ENCODE data around the gene NPR1. TPM values are rescaled to one million over a fixed set of nuclear protein-coding genes. Genes with fewer than 3 reads are reported as not detected.

Gene NPR1
- total and polyA plus RNA-seq, 2 of the 13 experiments (the other 11 are each of a cell fraction or from before 2014, with no cell fraction given) = not detected

DNA sequence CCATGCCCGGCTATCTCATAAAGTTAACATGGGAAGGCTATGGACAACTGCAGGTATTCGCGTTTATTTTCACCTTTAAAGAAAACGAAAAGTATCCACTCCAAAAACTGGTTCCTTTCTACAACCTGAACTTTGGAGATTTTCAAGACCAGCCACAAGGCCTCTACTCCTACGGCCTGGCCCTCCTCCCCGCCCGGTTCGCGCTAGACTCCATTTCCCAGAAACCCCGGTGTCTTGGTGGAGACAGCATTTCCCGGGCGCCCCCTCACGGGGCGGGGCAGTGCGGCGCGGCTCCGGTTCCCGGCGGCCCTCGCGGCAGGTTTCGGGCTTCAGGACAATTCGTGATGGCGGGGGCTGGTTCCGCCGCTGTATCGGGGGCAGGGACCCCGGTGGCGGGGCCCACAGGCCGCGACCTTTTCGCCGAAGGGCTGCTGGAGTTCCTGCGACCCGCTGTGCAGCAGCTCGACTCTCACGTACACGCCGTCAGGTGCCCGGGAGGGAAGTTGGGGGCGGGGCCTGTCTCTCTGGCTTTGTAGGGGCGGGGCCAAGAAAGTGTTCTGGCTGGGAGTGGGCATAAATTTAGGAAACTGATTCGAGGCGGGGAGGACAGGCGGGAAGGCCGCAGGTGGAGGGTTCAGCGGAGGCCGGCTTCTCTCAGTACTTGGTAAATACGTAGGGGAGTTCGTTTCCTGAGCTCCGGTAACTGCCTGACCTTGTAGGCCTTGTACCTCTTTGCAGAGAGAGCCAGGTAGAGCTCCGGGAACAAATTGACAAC is 19.9 kb upstream of the NPR1 start, which contains the start of gene SNAPIN (continued):
- TF ChIP-seq REPIN1 (CRISPR knock-in tag; IDR thresholded peaks at IDR 0.05; ENCODE audit: borderline replicate concordance, low read depth) = no peak
- TF ChIP-seq KLF12 (CRISPR knock-in tag; IDR thresholded peaks at IDR 0.05; ENCODE audit: borderline replicate concordance) = peak; percentile 85; the same call in 1 of the 2 replicates
- no peak; the same call in 1 of the 2 replicates for TF ChIP-seq JDP2 (CRISPR knock-in tag; IDR thresholded peaks at IDR 0.05; ENCODE audit: borderline replicate concordance)
- TF ChIP-seq IKZF4 (CRISPR knock-in tag; IDR thresholded peaks at IDR 0.05; ENCODE audit: borderline replicate concordance, low read depth, not compliant biosample characterization) = no peak
- peak; percentile 65 for TF ChIP-seq CREM (IDR thresholded peaks at IDR 0.05)
- no peak for TF ChIP-seq CREM (CRISPR knock-in tag; IDR thresholded peaks at IDR 0.05)
- TF ChIP-seq ZNF20 (CRISPR knock-in tag; IDR thresholded peaks at IDR 0.05) = no peak
- peak; percentile 80; the same call in 1 of the 2 replicates for TF ChIP-seq YEATS4 (CRISPR knock-in tag; IDR thresholded peaks at IDR 0.05; ENCODE audit: borderline replicate concordance)
- TF ChIP-seq TCF12 (IDR thresholded peaks at IDR 0.05) = no peak
- TF ChIP-seq TCF12 (CRISPR knock-in tag; IDR thresholded peaks at IDR 0.05) = peak; percentile 47; the same call in 1 of the 2 replicates
- peak; percentile 84 for TF ChIP-seq KAT8 (CRISPR knock-in tag; IDR thresholded peaks at IDR 0.05)
- TF ChIP-seq NR2F2 (IDR thresholded peaks at IDR 0.05; ENCODE audit: borderline replicate concordance, low read depth) = no peak; the same call in 1 of the 2 replicates
- TF ChIP-seq FOXC1 (CRISPR knock-in tag; IDR thresholded peaks at IDR 0.05; ENCODE audit: borderline replicate concordance) = peak; percentile 54; the same call in 1 of the 2 replicates
- TF ChIP-seq PCBP2 (optimal IDR thresholded peaks at IDR 0.05; ENCODE audit: low read depth, low read length, poor library complexity, severe bottlenecking) = no peak
- no peak for TF ChIP-seq ZNF577 (CRISPR knock-in tag; IDR thresholded peaks at IDR 0.05; ENCODE audit: borderline replicate concordance, low read depth)
- TF ChIP-seq RFXANK (CRISPR knock-in tag; IDR thresholded peaks at IDR 0.05) = no peak
- no peak for TF ChIP-seq PAX8 (CRISPR knock-in tag; IDR thresholded peaks at IDR 0.05; ENCODE audit: borderline replicate concordance)
- TF ChIP-seq, protein P1, sequence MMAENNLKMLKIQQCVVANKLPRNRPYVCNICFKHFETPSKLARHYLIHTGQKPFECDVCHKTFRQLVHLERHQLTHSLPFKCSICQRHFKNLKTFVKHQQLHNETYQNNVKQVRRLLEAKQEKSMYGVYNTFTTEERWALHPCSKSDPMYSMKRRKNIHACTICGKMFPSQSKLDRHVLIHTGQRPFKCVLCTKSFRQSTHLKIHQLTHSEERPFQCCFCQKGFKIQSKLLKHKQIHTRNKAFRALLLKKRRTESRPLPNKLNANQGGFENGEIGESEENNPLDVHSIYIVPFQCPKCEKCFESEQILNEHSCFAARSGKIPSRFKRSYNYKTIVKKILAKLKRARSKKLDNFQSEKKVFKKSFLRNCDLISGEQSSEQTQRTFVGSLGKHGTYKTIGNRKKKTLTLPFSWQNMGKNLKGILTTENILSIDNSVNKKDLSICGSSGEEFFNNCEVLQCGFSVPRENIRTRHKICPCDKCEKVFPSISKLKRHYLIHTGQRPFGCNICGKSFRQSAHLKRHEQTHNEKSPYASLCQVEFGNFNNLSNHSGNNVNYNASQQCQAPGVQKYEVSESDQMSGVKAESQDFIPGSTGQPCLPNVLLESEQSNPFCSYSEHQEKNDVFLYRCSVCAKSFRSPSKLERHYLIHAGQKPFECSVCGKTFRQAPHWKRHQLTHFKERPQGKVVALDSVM (CRISPR knock-in tag; IDR thresholded peaks at IDR 0.05) = peak; percentile 35; the same call in 1 of the 2 replicates
- TF ChIP-seq ZNF256 (CRISPR knock-in tag; conservative IDR thresholded peaks at IDR 0.05) = no peak
- TF ChIP-seq ZNF703 (CRISPR knock-in tag; IDR thresholded peaks at IDR 0.05; ENCODE audit: borderline replicate concordance) = no peak
- TF ChIP-seq ZNF589 (CRISPR knock-in tag; conservative IDR thresholded peaks at IDR 0.05) = no peak
- TF ChIP-seq NCOA5 (CRISPR knock-in tag; IDR thresholded peaks at IDR 0.05) = no peak
- no peak for TF ChIP-seq ZFP62 (CRISPR knock-in tag; IDR thresholded peaks at IDR 0.05)
- no peak for TF ChIP-seq ADNP (CRISPR knock-in tag; IDR thresholded peaks at IDR 0.05)
- no peak for TF ChIP-seq PAWR (CRISPR knock-in tag; IDR thresholded peaks at IDR 0.05; ENCODE audit: borderline replicate concordance)
- TF ChIP-seq, protein P2, sequence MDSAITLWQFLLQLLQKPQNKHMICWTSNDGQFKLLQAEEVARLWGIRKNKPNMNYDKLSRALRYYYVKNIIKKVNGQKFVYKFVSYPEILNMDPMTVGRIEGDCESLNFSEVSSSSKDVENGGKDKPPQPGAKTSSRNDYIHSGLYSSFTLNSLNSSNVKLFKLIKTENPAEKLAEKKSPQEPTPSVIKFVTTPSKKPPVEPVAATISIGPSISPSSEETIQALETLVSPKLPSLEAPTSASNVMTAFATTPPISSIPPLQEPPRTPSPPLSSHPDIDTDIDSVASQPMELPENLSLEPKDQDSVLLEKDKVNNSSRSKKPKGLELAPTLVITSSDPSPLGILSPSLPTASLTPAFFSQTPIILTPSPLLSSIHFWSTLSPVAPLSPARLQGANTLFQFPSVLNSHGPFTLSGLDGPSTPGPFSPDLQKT (CRISPR knock-in tag; IDR thresholded peaks at IDR 0.05; ENCODE audit: borderline replicate concordance) = 0 out of 2 replicates have a peak, but pooled peaks have one; percentile 22
- TF ChIP-seq TCF7 (IDR thresholded peaks at IDR 0.05; ENCODE audit: low read depth) = no peak

Measured in HepG2 (cell line).